Colon (tissue), 2 donors: ENCODE measurements around the gene IMMT.

Source experiments
- FAIRE-seq: peaks from 2 replicates; lab custom pipeline; 2012; peaks lifted over from hg19 to GRCh38; lab: Jason Lieb, UNC
- donor health status: control.
- donor health status: control.

The IMMT gene

DNA sequence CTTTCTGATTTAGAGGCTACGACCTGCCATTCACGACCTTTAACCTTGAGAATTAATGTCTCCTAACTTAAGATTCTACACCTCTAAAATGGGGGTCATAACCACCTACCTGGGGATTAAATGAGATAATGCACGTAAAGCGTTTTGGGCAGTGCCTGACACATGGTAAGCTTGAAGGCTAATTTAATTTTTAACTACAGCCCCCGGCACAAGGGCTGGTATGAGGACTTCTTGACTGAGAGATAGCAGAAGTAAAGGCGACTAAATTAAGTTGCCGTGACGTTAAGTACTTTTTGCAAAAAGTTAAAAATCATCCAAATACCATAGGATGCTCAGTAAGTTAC, 4.5 kb upstream of the IMMT start:
- FAIRE-seq: no peak

DNA sequence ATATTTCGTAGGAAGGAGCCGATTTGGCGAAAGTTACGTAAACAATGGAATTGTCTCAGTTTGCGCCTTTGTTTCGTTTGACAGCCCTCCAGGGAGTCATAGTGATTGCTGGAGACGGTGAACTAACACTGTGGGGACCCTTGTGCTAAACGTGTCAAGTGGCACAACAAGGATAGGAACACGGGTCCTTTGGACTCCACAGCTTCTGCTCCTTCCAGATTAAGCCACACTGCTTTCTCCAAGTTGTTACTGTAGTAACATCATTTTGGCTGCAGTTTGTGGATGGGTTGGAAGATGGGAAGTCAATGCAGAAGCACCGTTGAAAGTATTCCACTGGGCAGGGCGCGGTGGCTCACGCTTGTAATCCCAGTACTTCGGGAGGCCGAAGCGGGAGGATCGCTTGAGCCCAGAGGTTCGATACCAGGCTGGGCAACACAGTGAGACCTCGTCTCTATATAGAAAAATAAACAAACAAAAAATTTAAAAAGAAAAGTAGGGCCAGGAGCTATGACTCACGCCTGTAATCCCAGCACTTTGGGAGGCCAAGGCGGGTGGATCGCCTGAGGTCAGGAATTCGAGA, 636 bp upstream of the IMMT start:
- no peak for FAIRE-seq

DNA sequence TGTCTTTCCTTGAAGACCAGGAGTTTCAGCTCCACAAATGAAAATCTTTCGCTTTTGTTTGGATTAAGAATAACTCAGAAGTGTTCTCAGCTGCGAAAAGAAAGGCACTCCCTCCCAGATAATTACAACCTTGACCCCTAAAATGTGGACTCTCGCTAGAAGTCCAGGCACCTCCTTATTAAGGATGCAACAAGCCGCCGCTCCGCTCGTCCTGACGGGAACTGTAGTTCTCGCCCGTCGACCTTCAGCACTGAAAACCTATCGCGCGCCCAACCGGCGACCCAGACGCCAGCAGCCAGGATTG, 559 bp downstream of the IMMT start:
- no peak for FAIRE-seq

DNA sequence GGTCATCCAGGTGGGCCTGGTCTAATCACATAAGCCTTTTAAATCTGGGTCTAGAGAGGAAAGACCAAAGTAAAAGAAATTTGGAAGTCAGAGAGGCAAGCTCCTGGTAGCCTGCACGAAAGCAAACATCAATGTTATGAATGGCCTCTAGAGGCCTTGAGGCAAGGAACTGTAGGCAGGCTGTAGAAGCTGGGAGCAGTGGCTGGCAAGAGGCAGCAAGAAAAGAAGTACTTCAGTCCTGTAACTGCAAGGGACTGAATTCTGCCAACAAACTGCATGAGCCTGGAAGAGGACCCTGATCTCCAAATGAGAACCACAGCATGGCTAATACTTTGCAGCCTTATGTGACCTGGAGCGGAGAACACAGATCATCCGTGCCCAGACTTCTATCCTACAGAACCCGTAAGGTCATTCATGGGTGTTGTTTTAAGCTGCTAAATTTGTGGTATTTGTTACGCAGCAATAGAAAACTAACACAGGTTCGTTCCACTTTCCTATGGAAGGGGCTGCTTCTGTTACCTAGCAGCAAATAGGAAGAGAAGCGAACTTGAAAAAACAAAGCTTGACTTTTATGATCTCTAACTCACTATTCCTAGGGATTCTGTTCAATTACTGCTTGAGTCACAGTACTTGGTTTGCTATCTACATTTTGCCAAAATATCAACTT, 1.2 kb downstream of the IMMT start:
- FAIRE-seq: no peak

DNA sequence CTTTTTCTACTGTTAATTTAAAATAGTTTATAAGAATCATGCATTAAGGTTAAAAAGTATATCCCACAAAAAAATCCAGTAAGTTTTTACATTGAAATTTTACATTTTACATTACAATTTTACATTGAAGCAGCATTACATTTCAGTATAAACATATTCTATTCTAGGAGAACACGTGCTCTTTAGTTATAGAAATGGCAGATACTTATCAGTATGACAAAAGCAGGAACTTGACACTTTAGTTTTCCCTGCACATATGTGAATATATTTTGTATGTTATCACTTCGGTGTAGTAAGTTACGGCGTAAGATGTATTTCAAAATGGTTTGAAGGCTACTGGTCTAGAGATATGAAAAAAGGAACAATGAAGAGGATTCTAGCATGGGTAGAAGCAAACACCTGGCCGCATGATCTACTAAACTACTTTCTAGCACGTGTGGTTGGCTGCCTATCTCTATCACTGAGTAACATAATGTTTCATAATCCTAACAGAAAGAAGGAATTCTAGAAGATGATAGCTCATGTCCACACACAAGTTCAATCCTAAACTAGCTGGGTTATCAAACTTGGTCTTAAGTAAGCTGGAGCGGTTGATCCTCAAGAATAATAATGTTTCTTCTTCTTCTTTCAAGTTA, 5.4 kb downstream of the IMMT start:
- no peak for FAIRE-seq

DNA sequence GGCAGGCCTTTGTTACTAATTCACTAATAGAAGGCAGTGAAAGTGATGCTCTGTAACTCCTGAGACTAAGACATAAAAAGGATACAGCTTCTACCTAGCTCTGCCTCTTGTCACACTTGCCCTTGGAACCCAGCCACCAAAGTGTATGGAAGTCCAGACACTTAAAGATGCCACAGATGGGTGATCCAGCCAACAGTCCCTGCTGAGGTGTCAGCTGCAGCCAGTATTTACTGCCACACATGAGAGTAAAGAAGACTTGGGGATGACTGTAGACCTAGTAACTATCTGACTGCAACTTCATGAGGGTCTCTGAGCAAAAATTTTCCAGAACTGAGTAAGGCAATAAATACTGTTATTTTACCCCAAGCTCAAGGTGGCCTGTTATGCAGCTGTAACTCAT, 8.8 kb downstream of the IMMT start:
- no peak for FAIRE-seq

DNA sequence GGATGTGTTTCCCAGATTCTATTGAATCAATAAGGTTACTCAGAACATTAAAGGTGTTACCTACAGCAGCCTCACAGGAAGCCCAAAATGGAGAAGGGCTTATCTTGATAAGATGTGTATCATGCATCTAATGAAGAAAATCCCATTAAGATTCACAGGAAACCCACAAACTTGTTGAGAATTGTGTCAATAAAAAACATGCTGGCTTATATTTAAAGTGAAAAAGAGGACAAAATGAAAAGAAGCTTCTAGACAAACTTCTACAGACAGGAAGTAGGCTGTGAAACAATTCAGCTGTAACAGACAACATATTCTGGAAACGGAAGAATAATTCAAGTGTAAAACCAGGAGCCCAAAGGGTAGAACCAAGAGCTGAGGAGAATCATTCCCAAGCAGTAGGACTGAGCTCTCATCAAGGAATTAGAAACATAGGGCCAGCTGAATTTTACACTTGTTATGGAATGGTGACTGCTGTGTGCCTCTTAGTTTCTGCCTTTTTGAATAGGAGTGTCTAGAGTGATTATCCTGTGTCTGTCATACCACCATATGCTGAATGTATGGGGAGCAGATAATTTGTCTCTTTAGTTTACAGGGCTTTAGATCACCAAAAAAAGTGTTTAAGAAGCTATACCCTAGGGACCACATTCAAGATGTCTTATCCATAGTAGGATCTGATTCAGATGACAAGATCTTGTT, 9.6 kb downstream of the IMMT start:
- no peak for FAIRE-seq

DNA sequence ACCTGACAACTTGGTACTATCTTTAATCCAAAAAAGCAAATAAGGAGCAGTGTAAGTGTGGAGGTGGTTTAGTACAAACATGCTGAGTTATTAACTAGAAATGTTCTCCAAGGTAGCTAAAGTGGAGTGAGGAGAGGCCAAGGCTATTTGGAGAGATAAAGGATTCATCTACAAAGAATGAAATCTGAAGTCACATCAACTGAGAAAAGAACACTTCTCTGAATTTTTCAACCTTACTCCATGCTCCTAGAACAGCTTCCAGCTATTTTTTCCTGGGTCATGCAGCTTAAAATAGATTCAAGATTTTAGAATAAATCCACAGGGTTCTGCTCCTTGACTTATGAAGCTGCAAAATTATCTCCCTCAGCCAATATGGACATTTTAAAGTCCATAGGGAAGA, 18.7 kb downstream of the IMMT start:
- no peak for FAIRE-seq

DNA sequence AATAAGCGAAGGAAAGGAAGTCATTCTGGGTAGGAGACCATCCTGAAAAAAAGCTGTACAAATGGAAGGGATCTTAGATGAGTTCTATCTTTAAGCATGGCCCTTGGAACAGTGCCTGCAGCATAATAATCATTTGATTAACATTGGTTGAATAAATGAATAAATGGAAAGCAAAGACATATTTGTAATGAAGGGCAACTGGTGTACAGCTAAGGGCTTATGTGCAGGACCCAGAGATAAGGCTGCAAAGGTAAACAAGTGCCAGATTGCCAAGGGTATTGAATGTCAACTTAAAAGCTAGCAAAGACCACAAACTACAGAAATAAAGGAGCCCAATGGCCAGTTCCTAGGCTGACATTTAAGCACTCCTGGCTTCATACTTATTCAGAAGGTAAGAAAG, 19.4 kb downstream of the IMMT start:
- no peak for FAIRE-seq

DNA sequence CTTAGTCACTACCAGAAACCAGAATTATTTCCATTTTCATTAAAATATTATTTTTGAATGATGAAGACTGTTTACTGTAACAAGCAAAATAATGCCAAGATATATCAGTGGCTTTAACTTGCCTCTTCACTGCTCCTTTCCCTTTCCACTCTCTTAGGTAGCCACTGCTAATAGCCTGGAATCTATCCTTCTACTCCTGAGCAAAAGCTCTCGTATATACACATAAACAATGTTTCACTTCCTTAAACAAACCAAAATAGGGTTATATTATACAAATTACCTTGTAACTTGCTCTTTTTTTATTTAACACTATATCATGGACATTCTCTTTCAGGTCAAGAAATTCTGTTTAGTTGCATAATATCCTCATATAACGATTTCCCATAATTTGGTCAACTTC, 20.8 kb downstream of the IMMT start:
- no peak for FAIRE-seq

DNA sequence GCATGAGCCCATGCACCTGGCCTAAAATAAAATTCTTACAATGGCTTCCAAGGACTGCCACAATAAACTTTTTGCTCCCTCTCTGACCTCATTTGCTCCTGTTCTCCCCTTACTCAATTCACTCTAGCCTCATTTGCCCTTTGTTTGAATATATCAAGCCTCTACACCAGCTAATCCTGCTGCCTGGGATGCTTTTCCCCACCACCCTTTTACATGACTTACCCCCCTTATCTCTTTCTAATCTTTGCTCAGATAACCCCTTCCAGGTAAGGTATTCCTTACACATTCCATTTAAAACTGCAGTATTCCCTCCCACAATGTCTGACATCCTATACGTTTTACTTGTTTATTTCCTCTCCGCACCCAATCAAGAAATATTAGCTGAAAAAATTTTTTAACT, 22.7 kb downstream of the IMMT start:
- FAIRE-seq: no peak

DNA sequence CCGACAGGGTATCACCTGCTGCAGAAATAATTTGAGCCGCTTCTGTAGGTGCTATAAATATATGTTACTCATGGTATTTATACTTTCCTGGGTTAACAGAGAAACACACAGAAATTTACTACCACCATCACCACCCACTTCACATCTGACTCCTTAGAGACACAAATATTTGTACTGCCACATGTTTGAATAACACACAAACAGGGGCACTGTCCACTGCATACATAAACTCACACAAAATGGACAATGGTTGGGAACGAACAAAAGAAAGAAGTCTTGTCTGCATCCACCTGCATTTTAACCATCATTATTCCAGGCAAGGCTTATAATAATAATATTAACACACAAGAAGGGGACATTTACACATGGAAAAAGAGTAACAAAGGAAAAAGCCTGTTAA, 24.0 kb downstream of the IMMT start:
- no peak for FAIRE-seq

DNA sequence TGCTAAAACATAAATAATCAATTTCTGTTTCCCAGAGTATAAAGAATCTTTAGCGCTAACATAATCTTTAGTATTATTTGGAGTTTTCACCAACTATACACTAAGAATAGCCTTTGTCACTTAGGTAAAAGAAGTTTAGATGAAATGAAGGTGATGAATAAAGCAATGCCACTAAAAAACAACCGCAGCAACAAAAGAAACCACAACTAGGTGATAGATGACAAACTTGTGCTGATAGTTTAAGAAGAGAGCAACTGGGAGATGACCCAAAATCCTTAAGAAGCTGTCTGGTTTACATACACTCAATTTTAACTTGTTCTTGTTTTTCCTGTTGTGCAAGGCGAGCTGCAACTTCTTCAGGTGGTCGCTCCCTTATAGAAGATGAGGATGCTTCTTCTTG, 24.8 kb downstream of the IMMT start:
- FAIRE-seq: no peak

DNA sequence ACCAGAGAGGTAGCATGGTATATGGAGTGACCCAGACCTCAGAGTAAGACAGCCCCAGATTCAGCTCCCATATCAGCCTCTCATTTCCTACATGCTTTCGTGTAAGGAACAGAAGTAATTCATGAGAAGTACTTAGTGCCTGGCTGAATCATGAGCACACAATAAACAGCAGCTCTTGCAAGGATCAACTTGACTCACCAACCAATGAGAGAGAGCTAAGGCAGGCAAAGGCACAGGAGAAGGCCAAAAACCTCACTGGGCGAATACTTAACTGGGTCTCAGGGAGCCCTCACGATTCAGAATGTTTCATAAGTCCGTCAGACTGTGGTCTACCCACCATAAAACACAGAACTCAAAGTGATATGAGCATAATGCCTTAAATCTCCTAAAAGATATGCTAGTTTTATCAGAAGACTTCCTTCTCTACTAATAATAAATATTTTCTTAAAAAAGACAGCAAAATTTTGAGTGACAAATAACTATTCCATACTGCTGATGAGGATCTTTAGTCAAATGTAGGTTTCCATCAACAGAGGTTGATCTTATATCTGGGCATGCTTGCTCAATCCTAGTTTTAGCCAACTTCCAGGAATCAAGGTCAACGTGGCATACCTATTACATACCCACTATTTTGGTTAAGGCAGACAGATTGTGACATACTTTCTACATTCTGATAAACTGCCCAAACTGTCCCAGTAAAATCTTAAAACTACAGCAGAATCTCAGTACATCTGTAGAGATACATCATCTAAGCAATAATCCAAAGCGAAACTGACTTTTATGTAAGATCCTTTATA, 34.9 kb downstream of the IMMT start:
- no peak for FAIRE-seq

DNA sequence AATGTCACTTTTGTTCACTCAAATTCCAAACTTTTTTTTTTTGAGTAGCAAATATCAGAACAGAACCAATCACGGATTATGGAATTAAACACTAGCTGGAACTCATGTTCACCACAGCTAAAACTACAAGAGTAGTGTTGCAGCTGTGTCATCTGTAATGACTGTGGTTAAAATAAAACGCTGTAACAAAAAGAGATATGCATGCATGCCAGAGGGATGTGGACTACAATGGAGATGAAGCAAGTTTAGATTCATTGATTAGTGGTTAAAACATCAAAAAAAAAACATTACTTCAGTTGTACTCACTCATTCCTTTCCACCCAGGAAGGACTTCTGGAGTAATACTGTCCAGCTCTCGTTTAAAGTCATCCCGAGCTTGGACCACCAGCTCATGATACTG, 37.0 kb downstream of the IMMT start:
- FAIRE-seq: no peak

DNA sequence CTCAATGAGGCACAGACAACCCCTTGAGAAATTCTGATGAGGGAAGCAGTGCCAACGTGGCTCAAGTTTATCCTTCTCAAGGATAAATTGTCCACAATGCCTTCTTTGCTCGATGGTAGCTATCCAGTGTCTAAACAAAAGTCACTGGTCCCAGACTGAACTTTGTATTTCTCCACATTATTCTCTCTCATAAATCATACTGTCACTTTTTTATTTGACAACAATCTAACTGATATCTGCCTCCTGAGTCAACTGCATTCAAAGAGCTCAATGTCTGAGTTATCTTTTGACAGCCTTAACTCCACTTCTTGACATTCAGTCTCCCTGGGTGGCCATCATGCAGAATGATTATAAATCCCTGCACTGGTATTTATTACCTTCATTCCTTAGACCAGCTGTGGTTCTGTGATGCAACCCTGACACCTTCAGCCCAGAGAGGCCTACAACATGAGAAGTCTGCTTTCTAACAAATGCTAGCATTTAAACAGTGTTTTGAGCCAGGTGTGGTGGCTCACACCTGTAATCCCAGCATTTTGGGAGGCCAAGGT, 38.2 kb downstream of the IMMT start:
- FAIRE-seq: no peak

DNA sequence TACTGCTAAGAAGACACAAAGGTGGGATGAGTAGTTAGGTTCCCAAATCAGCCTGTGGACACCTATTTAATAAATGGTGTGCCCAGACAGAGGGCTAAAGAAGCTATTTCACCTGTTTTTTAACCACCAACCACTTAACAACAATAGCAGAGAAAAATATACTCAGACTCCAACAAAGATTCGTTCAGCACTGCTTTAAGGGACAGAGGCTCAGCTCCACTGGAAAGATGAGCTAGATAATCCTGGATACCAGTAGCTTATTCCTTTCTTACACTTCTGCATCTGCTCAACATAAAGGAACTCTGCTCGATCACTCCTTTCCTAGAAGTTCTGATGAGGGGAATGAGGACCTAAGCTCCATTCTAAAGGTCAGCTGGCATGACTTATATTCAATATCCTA, 44.8 kb downstream of the IMMT start:
- no peak for FAIRE-seq

DNA sequence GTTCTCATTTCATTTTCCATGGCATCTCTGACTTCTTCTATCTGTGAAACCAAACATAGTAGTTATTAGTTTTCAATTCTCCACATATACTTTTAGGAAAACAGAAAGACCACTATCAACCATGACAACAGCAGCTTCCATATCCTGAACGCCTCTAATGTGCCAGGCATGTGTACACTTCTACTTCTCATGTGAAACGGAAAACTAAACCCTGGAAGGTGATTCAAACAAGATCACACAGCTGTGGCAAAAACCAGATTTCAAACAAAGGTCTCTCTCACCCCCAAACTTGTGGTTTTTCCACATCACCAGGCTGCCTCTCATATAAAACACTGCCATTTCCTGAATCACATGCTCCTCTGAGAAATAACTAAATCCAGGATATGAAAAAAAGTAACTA, 47.5 kb downstream of the IMMT start:
- FAIRE-seq: no peak

DNA sequence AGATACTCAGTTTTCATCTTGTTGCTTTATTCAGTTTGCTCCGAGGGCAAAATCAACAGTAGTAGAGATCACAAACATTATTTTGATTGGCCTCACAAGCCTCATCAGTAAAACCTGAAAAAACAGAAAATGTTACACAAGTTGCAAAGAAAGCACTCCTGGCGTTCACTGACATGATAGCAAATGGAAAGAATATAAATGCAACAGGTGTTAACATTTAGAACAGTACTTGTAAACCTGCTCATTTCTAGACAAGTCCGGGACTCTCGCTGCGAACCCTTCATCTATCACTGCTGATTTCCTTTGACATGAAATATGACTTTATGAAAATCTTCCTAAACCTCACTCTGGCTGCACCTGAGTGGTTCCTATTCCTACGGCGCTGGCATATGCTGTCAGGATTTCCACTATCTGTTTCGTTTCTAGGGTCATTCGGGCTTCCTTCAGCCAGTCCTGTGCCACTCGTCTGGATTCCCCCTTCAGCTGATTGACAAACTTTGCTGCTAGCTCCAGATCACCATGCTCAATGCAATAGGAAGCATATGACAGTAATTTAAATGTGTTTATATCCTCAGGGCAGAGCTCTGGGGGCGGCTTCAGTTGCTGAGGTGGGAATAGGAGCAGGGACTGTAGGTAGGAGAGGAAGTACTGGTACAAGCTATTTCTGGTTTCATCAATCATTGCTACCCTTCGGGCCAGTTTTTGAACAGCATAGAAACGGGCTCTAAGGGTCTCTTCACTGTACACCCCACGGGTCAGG, 51.2 kb downstream of the IMMT start:
- no peak for FAIRE-seq

DNA sequence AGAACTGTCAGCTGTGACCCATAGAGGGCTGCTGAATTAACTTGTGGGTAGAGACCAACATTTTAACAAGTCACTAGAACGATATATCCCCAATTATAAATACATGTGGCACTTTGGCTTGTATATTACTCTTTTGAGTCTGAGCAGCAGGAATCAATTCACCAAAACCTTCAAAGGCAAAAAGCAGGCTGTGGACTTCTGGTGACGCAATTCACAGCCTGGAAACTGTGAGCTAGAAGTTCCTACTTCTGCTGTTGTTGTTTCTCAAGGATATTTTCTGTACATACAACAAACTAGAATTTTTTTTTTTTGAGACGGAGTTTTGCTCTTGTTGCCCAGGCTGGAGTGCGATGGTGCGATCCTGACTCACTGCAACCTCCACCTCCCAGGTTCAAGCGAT, 52.0 kb downstream of the IMMT start:
- no peak for FAIRE-seq

DNA sequence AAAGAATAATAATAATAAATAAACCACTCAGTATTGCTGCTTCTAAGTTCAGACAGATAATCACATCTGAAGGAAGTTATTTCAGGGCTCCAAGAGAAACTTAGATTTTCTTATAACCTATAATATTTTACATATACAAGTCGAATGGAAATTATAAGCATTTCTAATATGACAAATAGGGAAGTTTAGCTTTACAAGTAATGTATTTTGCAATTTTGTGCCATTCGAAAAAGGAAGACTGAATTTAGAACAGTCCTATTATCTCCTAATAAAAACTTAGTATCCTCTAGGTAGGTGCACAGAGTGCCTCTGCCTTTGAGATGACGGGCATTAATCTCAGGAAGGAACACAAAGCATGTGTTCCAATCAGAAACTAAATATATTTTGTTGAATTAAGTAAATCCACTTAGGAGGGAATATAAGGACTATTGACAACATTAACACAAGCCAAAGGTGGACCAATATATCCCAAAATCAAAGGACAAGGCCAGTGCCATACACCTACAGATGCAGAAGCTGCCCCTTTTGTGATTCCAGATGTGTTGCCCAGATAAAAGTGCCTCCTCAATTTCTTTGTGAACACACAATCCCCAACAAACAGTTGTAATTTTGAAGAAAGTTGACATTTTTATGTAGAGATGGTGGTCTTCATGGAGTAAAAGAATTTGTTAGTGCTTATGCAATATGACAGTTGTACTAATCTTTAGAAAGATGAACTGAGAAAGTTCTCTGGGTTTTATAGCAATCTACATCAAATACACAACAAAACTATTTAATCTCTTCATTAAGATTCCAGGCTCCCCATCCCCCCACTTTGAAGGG, 52.6 kb downstream of the IMMT start:
- FAIRE-seq: no peak
